HepG2 (cell line): ENCODE results near the gene P2RX1. TPM values are rescaled to one million over a fixed set of nuclear protein-coding genes. Genes with fewer than 3 reads are reported as not detected.

Source experiments
- ESRRA ChIP-seq: sonication (generic); formaldehyde crosslinking; IDR thresholded peaks from 2 replicates; pipeline ENCODE4 v1.5.1; 2020; ENCODE audit warnings: mild to moderate bottlenecking, low read depth, missing genetic modification reagents
- FOXK1 ChIP-seq: sonication (generic); formaldehyde crosslinking; IDR thresholded peaks from 2 replicates; pipeline ENCODE4 v1.4.0; 2020; ENCODE audit warnings: low read depth, missing genetic modification reagents, borderline replicate concordance
- GATA4 ChIP-seq: sonication (generic); IDR thresholded peaks from 2 replicates; pipeline ENCODE4 v1.6.1; 2016; ENCODE audit warnings: antibody characterized with exemption, low read depth, borderline replicate concordance
- HIC2 ChIP-seq: sonication (generic); formaldehyde crosslinking; IDR thresholded peaks from 2 replicates; pipeline ENCODE4 v1.9.0; 2022; ENCODE audit warnings: low read depth, missing genetic modification reagents
- ONECUT2 ChIP-seq: sonication (generic); formaldehyde crosslinking; IDR thresholded peaks from 2 replicates; pipeline ENCODE4 v1.4.0; 2020; ENCODE audit warnings: missing genetic modification reagents
- RXRA ChIP-seq: sonication (generic); formaldehyde crosslinking; IDR thresholded peaks from 2 replicates; pipeline ENCODE4 v1.5.1; 2020; ENCODE audit warnings: missing genetic modification reagents
- SPEN ChIP-seq: sonication (generic); formaldehyde crosslinking; IDR thresholded peaks from 2 replicates; pipeline ENCODE4 v1.5.1; 2020; ENCODE audit warnings: low read depth, mild to moderate bottlenecking, missing genetic modification reagents
- ZBTB42 ChIP-seq: sonication (generic); formaldehyde crosslinking; IDR thresholded peaks from 2 replicates; pipeline ENCODE4 v1.5.0; 2020; ENCODE audit warnings: mild to moderate bottlenecking, missing genetic modification reagents
- ZFX ChIP-seq: sonication (generic); formaldehyde crosslinking; IDR thresholded peaks from 2 replicates; pipeline ENCODE4 v1.4.0; 2020; ENCODE audit warnings: mild to moderate bottlenecking, low read depth, missing genetic modification reagents, moderate library complexity
- ZSCAN25 ChIP-seq: sonication (generic); formaldehyde crosslinking; IDR thresholded peaks from 2 replicates; pipeline ENCODE4 v1.8.0; 2022; ENCODE audit warnings: mild to moderate bottlenecking, missing genetic modification reagents
- polyA plus RNA-seq, 8 experiments: library from polyadenylated mRNA; depleted of rRNA in 3 of 8; stranded (reverse) in 7 of 8; unstranded in 1 of 8; fragments of >200 nt; fragmentation: Illumina TruSeq in 4 of 8; extraction: Trizol in 4 of 8; gene quantifications; 2 replicates each; pipeline versions ENCODE4 v1.2.1 to v1.2.3, GENCODE V29; 2011 to 2016; ENCODE audit warnings: low read depth in 4 of 8, missing spikeins in 1 of 8, mixed read lengths in 1 of 8; ENCODE audit not compliant: insufficient read depth in 1 of 8
- total RNA-seq, 5 experiments: library from RNA; depleted of rRNA; stranded (reverse); fragments of >200 nt; fragmentation: Illumina TruSeq; extraction: Trizol; gene quantifications; 2 replicates each; pipeline ENCODE4 v1.2.3, GENCODE V29; 2016; ENCODE audit warnings: low read depth in 1 of 5
- TF ChIP-seq, protein P1 (sequence below): sonication (generic); formaldehyde crosslinking; IDR thresholded peaks from 2 replicates; pipeline ENCODE4 v1.5.1; 2020; ENCODE audit warnings: mild to moderate bottlenecking, missing genetic modification reagents, borderline replicate concordance

P2RX1 gene
- total and polyA plus RNA-seq, 2 of the 13 experiments (the other 11 are each of a cell fraction or from before 2014, with no cell fraction given), result 0.04 to 0.50 TPM

DNA sequence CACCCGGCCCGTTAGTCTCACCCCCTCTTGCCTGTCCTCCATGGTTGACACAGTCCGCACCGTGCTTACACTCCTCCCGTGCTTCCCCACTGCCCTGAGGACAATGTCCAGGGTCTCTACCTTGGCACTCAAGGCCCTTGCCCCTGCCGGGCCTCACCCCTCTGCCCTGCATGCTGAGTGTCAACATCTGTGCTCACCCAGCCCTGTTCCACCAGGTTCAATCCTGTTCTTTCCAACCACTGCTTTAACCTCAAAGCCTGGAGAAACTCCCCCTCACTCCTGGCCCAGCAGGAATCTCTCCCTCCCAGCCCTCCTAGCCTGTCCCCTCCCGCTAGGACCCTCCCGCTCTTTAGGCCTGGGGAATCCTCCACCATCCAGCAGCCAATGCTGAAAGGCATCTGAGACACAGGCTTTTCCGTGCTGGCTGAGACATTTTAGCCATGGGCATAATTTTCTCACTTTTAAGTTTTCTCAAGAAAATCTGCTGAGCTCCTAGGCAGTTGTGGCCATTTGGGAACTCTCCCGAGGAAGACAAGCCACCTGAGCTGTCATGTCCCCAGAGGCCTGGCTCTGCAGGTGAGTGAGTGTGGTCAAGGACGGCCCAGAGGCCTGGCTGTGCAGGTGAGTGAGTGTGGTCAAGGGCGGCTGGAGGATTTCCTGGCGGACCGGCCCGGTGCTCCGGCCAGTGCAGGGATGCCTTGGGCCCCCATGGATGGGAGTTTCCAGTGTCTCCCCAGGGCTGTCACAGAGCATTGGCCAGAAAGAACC, 10.8 kb upstream of the P2RX1 start (continued):
- TF ChIP-seq ZFX, result peak; percentile 54; the same call in 1 of the 2 replicates
- TF ChIP-seq GATA4, result no peak
- peak; percentile 97 for TF ChIP-seq ZSCAN25 (CRISPR knock-in tag)
- 0 out of 2 replicates have a peak, but pooled peaks have one; percentile 3 for TF ChIP-seq SPEN (CRISPR knock-in tag)
- peak; percentile 24; the same call in 1 of the 2 replicates for TF ChIP-seq ESRRA (CRISPR knock-in tag)
- peak; percentile 92 for TF ChIP-seq HIC2 (CRISPR knock-in tag)
- TF ChIP-seq FOXK1 (CRISPR knock-in tag), result no peak
- no peak for TF ChIP-seq ZBTB42 (CRISPR knock-in tag)
- no peak for TF ChIP-seq RXRA (CRISPR knock-in tag)
- TF ChIP-seq ONECUT2 (CRISPR knock-in tag), result no peak
- TF ChIP-seq, protein P1, sequence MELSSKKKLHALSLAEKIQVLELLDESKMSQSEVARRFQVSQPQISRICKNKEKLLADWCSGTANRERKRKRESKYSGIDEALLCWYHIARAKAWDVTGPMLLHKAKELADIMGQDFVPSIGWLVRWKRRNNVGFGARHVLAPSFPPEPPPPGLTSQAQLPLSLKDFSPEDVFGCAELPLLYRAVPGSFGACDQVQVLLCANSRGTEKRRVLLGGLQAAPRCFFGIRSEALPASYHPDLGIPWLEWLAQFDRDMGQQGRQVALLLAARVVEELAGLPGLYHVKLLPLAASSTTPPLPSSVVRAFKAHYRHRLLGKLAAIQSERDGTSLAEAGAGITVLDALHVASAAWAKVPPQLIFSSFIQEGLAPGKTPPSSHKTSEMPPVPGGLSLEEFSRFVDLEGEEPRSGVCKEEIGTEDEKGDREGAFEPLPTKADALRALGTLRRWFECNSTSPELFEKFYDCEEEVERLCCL (CRISPR knock-in tag), result no peak
